Right forelimb (tissue), 1 donor: ENCODE measurements around the gene PRRC2B.

Source experiments
- DNase-seq: peaks from one replicate; pipeline ENCODE4 v3.0.0-alpha.2; 2018

PRRC2B gene

GRCh38 chr9:131410044-131410491, 16.2 kb downstream of the PRRC2B start:
- no peak for DNase-seq

DNA sequence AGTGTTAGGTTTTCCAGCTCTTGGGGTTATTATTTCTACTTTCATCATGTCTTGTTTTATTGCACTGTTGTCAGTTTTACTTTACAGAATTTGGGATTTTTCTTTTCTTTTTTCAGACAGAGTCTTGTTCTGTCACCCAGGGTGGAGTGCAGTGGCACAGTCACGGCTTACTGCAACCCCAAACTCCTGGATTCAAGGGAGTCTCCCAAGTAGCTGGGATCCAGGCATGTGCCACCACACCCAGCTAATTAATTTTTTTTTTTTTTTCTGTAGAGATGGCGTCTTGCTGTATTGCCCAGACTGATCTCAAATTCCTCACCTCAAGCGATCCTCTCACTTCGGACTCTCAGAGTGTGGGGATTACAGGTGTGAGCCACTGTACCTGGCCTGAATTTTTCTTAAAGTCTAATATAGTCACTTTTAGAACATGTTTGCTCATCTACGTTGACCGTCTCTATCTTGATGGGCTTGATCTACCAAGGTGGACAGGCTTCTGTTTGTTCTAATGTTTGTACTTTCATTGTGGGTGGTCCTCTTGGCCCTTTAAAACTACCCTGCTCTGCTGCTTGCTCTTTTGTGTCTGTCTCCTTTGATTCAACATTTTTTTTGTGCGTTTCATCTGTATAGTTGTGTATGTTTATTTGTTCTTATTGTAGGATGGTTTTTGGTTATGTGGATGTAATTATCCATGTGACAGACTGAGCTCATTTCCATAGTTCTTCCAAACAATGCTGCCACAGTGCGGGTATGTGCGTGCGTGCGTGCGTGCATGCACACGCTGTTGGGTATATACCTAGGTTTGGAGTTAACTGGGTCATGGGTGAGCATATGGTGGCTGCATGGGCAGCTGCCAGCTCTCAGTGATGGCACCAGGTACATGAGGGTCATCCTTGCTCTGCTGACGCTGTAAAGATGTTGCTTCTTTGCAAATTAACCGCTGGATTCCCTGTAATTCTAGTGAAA, 18.1 kb downstream of the PRRC2B start:
- no peak for DNase-seq

GRCh38 chr9:131416509-131416908, 22.6 kb downstream of the PRRC2B start:
- DNase-seq, result no peak

DNA sequence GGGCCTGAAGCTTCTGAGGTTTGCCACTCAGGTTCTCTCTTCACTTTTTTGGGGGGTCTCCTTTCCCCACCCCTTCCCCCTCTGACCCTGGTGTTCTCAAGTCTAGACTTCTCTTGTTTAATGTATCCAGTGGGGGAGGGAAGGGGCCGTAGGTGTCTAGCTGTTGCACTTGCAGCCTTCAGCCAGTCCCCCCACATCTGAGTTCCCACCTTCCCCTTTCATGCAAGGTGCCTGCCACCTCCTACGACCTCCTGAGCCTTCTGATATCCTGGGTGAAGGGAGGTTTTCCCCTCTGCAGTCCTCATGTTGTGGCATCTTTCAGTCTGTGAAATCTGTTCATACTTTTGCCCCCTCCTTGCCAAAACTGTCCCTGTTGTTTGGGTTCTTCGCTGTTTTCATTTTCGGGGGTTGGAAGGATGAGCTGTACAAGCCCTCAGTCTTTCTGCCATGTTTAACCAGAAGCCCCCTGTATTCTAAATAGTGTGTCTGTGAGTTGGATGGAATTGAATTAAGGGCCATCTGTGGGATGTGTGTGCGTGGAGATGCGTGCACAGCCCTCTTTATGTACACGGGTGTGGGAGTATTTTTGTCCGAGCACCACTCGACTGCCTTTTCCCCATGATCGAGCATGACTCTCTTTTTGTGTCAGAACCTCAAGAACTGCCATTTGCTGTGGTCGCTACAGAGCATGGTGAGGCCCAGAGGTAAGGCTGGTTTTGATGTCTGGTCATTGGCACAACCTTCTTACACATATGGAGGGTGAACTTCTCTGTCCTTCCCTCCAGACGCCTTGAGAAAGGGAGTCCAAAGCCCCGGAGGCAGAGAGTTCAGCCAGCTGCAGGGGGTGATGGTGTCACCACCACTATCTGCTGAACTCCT, 23.6 kb downstream of the PRRC2B start:
- DNase-seq, result no peak

- DNase-seq, result no peak
Measured at GRCh38 chr9:131418143-131419025, 24.5 kb downstream of the PRRC2B start.

GRCh38 chr9:131419026-131419614, 25.2 kb downstream of the PRRC2B start:
- DNase-seq, result no peak

DNA sequence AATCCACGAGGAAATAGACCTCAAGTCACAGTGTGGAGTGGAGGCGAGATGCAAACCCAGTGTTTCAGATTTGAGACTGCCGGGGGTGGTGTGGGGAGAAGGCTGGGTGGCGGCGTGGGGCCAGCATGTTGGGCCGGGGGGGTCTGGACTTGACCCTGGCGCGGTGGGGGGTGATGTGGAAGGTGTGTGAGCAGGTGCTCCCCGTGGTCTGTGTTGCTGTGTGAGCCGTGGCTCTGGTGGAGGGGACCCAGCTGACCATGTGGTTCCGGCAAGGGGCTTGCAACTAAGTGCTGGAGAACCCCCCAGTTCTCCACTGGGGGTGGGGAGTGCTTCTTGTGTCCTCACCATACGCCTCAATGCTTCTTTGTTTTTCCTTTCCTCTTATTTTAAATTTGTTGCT, 25.8 kb downstream of the PRRC2B start:
- no peak for DNase-seq

DNA sequence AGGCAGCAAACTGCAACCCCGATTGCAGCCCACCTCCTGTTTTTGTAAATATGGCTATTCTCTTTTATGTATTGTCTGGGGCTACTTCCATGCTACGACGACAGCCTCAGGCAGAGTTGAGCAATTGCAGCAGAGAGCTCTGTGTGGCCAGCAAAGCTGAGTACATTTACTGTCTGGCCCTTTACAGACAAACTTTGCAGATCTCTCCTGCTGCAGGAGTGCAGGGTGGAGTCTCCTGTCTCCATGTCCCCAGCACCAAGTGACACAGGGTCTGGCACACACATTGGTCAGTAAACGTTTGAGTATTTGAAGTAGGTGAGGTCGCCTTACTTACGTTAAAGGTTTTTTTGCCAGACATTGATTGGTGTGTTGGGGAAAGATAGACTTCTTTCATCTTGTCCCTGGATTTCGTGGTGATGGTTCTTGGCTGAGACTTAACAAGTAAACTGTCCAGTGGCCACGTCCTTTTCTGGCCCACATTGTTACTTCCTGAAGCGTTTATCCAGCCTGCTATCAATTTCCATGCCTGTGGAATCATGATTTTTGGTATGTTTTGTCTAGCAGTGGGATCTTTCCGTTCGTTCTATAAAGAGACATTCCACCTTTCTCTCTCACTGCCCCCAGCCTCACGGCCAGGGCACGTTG, 27.2 kb downstream of the PRRC2B start:
- no peak for DNase-seq

- DNase-seq, result no peak
Measured at GRCh38 chr9:131421691-131422090, 27.8 kb downstream of the PRRC2B start.

GRCh38 chr9:131422241-131422792, 28.4 kb downstream of the PRRC2B start:
- no peak for DNase-seq

DNA sequence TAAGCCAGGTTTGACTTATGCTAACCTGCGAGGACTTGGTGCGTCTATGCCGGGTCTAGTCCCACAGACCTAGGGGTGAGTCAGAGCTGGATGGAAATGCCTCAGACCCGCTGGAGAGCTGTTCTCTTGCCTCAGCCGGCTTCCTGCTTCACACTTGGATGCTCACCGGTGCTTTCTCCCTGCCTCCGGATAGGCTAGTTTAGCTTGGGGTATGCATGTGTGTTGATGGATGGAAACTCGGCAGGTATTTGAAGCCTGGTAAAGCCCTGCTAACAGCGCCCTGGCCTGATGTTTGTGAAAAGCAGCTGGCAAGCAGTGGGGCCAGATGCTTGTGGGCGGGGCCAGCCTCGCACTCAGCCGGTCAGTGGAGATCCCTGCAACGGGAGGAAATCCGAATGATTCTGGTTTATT, 29.3 kb downstream of the PRRC2B start:
- peak; percentile 72 for DNase-seq

- DNase-seq, result no peak
Measured at GRCh38 chr9:131426545-131426944, 32.7 kb downstream of the PRRC2B start.

DNA sequence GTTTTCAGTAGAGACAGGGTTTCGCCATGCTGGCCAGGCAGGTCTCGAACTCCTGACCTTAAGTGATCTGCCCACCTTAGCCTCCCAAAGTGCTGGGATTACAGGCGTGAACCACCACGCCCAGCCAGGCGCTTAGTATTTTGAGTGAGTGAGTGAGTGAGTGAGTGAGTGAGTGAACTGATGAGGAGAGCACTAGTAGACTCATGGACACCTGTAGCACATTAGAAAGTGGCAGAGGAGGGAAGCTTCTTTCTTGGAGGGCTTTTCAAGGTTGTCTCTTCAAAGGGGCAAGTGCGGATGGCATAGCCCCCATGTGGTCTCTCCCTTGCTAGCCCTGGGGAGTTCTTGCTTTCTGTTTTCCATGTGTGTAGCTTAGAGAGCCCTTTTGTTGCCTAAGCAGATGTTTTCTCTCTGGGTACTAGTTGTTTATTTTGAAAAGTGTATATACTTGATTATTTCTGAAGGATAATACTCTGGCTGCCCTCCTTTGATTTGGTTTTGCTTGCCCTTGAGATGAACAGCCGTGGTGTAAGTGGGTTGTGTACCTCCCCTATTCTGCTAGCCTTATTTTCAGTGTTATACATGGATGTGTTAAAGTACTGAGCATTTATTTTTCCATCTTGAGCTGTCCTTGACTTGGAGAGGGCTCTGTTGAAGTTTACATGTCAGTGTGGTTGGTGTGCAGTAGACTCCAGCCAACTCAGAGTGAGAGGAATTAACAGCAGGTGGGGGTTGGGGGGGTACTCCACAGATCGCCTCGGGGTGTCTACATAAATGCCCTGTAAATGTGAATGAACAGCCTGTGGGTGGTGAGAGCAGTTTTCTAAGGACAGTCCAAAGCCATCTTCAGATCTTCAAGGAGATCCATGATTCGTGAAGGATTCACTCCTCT, 35.5 kb downstream of the PRRC2B start:
- no peak for DNase-seq

- no peak for DNase-seq
Measured at GRCh38 chr9:131432050-131432449, 38.2 kb downstream of the PRRC2B start.

DNA sequence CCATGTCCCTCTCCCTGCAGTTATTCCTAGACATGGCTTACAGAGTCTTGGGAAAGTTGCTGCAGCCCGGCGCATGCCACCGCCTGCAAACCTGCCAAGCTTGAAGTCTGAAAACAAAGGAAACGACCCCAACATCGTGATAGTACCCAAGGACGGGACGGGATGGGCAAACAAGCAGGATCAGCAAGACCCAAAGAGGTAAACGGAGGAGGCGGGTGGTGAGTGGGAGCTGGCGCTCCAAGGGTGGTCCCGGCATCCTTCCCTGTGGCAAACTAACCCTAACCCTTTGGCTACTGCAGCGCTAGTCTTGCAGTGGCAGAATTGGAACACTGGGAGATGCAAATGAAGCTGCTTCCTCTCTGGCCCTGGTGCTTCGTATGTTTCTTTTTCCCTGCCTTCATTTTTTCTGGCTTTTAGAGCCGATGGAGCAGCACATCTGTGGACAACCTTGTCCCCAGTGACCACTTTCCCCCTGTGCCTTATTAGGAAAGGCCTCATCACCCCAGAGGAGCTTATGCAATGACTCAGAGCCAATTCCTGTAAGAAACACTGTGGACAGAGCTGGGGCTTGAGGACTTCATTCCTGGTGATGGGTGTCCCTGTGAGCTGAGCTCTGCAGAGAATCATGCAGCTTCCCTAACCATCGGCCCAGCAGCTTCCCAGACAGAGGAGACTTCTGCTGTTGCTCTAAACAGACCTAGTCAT, 38.9 kb downstream of the PRRC2B start:
- DNase-seq, result no peak

DNA sequence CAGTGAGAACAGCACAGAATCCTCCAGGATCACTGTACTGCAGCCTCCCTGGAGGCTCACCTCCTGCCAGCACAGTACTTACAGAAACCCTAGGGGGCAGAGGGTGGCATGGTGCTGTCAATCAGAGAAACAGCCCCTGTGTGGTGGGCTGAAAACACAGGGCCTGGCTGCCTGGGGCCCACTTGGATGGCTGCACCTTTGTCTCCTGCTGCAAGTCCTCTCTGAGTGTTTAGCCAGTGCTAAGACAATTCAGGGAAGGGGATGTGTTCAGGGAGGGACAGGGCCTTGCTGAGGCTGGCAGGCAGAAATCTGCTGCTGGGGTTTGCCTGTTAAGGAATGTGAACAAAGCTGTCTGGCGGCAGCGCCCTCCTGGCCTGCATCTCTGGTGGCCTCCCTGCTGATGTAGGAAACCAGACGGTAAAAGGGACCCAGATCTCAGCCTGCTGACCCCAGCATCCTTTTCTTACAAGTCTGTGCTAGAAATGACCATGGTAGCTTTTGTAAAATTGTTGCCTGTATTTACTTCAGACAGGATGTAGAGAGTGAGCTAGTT, 39.5 kb downstream of the PRRC2B start:
- no peak for DNase-seq

DNA sequence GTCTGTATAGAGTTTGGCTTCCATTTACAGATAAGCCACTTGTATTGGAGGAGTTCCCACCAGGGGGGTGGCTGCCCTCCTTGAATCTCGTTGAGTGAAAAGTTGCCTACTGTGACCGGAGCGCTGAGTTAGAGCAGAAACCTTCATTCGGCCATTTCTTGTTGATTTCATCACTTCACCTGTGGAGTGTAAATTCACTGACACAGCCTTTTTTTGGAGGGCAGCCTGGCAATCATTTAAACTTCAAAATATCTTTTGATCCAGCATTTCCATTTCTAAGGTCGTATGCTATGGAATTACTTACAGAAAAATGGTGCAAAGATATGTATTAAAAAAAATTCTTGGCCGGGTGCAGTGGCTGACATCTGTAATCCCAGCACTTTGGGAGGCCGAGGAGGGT, 40.8 kb downstream of the PRRC2B start:
- no peak for DNase-seq

GRCh38 chr9:131436376-131436775, 42.5 kb downstream of the PRRC2B start:
- no peak for DNase-seq

- no peak for DNase-seq
Measured at GRCh38 chr9:131436865-131437271, 43.0 kb downstream of the PRRC2B start.
